PC-9 (cell line): ENCODE data around the gene NT5DC4.

Experiments used
- CTCF ChIP-seq: fragments of 200-600 bp; sonication (generic); conservative IDR thresholded peaks from 2 replicates; pipeline ENCODE4 v1.6.1; 2017; ENCODE audit warnings: mixed run types, antibody characterized with exemption, mild to moderate bottlenecking, moderate library complexity
- EZH2 ChIP-seq: fragments of 200-600 bp; sonication (generic); IDR thresholded peaks from 2 replicates; pipeline ENCODE4 v1.8.0; 2017; ENCODE audit warnings: antibody characterized with exemption, low read depth

- no peak for TF ChIP-seq CTCF
- no peak for TF ChIP-seq EZH2
Observed at GRCh38 chr2:112714331-112714730, 6.5 kb upstream of the NT5DC4 start.
